ENCODE measurements around the gene CELA1. TPM values are rescaled to one million over a fixed set of nuclear protein-coding genes. Genes with fewer than 3 reads are reported as not detected.
A peak's percentile ranks its signal among the peaks of the same experiment; 100 is the strongest.
"Not testable (repeated sequence)": the region's sequence is repeated elsewhere in the genome, so short reads cannot be mapped to it uniquely, and the experiment has no call there.

Gene CELA1
- total RNA-seq, 4 donors from 2014 or later: not detected

GRCh38 chr12:51311389-51311788 lies 35.1 kb downstream of the CELA1 start:
- H3K4me1 ChIP-seq: peaks cover 0 to 33% (median 18%) of the 10 kb centered on the region in 4 donors
- TF ChIP-seq POLR2A (IDR thresholded peaks at IDR 0.05) (no peak), POLR2AphosphoS5 (IDR thresholded peaks at IDR 0.05) (no peak), EP300 (IDR thresholded peaks at IDR 0.05; ENCODE audit: low read depth) (no peak), CTCF (IDR thresholded peaks at IDR 0.05) (no peak)
- H3K27me3 ChIP-seq: no peaks in the 10 kb centered on the region
- in situ Hi-C loops (cut with MboI; ENCODE audit: low pct_ligation_motif_present in 1 of 4, low pct_unique_long_range_greater_than_20kb in 1 of 4, low sequenced_read_pairs in 3 of 4) (no loop called here), intact Hi-C loops (cut with DNase I; ENCODE audit: low total_unique reads) (no loop called here)
- no peak overlapping the region for H3K4me3 ChIP-seq
- no peak for DNase-seq
- WGBS, 2 donors (ENCODE audit: low coverage in 1 of 2): 96% methylated on average over 1 of the region's 1 CpG; no CpG with 5 or more reads in 1 of the 2 donors
- no peaks in the 10 kb centered on the region for H3K36me3 ChIP-seq
- no peaks in the 10 kb centered on the region for H3K9me3 ChIP-seq
- no peak overlapping the region for H3K27ac ChIP-seq

GRCh38 chr12:51307655-51308593 lies 38.6 kb downstream of the CELA1 start:
- peak; percentile 60 for DNase-seq
- H3K27me3 ChIP-seq: no peaks in the 10 kb centered on the region
- H3K27ac ChIP-seq: peak overlapping the region; percentile 77 to 87 (median 84)
- H3K4me1 ChIP-seq: peaks cover 0 to 33% (median 18%) of the 10 kb centered on the region in 4 donors
- no peak overlapping the region for H3K4me3 ChIP-seq
- H3K9me3 ChIP-seq: no peaks in the 10 kb centered on the region
- intact Hi-C loops (cut with DNase I; ENCODE audit: low total_unique reads) (no loop called here), in situ Hi-C loops (cut with MboI; ENCODE audit: low pct_ligation_motif_present in 1 of 4, low pct_unique_long_range_greater_than_20kb in 1 of 4, low sequenced_read_pairs in 3 of 4) (no loop called here)
- TF ChIP-seq CTCF (IDR thresholded peaks at IDR 0.05) (no peak), POLR2AphosphoS5 (IDR thresholded peaks at IDR 0.05) (peak; percentile 46 to 92 (median 78)), POLR2A (IDR thresholded peaks at IDR 0.05) (peak; percentile 56), EP300 (IDR thresholded peaks at IDR 0.05; ENCODE audit: low read depth) (no peak)
- no peaks in the 10 kb centered on the region for H3K36me3 ChIP-seq
- 50 to 56% methylated on average over 5 to 6 of the region's 6 CpGs for WGBS, 2 donors (ENCODE audit: low coverage in 1 of 2)

- H3K36me3 ChIP-seq: no peaks in the 10 kb centered on the region
- in situ Hi-C loops (cut with MboI; ENCODE audit: low pct_ligation_motif_present in 1 of 4, low pct_unique_long_range_greater_than_20kb in 1 of 4, low sequenced_read_pairs in 3 of 4): no loop called here
- H3K4me1 ChIP-seq: peaks cover 0 to 33% (median 18%) of the 10 kb centered on the region in 4 donors
- TF ChIP-seq EP300 (IDR thresholded peaks at IDR 0.05; ENCODE audit: low read depth): no peak
- no peak for TF ChIP-seq CTCF (IDR thresholded peaks at IDR 0.05)
- TF ChIP-seq POLR2AphosphoS5 (IDR thresholded peaks at IDR 0.05): no peak
- no peak for TF ChIP-seq POLR2A (IDR thresholded peaks at IDR 0.05)
- H3K9me3 ChIP-seq: no peaks in the 10 kb centered on the region
- no peaks in the 10 kb centered on the region for H3K27me3 ChIP-seq
- 80 to 86% methylated on average over 5 of the region's 5 CpGs for WGBS, 2 donors (ENCODE audit: low coverage in 1 of 2)
- H3K27ac ChIP-seq: peak overlapping the region in 2 of 4 donors; percentile 84 to 87
- DNase-seq: no peak
- intact Hi-C loops (cut with DNase I; ENCODE audit: low total_unique reads): no loop called here
- H3K4me3 ChIP-seq: no peak overlapping the region
These were observed 40.0 kb downstream of the CELA1 start for GRCh38 chr12:51306507-51306906.

GRCh38 chr12:51300768-51301167 lies 45.7 kb downstream of the CELA1 start:
- WGBS, 2 donors (ENCODE audit: low coverage in 1 of 2): 91 to 100% methylated on average over 2 to 10 of the region's 10 CpGs
- in situ Hi-C loops (cut with MboI; ENCODE audit: low pct_ligation_motif_present in 1 of 4, low pct_unique_long_range_greater_than_20kb in 1 of 4, low sequenced_read_pairs in 3 of 4): not testable (repeated sequence)

More at GRCh38 chr12:51300768-51301167, 45.7 kb downstream of the CELA1 start:
- H3K4me1 ChIP-seq; intact Hi-C loops (cut with DNase I; ENCODE audit: low total_unique reads); H3K4me3 ChIP-seq; DNase-seq; H3K27ac ChIP-seq; H3K9me3 ChIP-seq; H3K27me3 ChIP-seq; H3K36me3 ChIP-seq: not testable (repeated sequence)

All from transverse colon (tissue), 4 donors.